Activated B cell treated with CpG ODN at 0.5 μM for 24 hours (primary cell): ENCODE measurements around the gene SMO. TPM values are rescaled to one million over a fixed set of nuclear protein-coding genes. Genes with fewer than 3 reads are reported as not detected.

ENCODE experiments used
- ATAC-seq: fragments of 200-7000 bp; cut with Tn5 transposase; one replicate; pipeline ENCODE4 v1.10.0; 2021; ENCODE audit warnings: low read depth, mild to moderate bottlenecking, moderate library complexity
- CTCF ChIA-PET: fragments of 350-600 bp; sonication (Branson Sonifier 250); formaldehyde crosslinking; loops from one replicate; lab custom pipeline; 2021; ENCODE audit warnings: antibody characterized with exemption; lab: Charles Lee
- POLR2A ChIA-PET: fragments of 350-600 bp; sonication (Branson Sonifier 250); formaldehyde crosslinking; loops from one replicate; lab custom pipeline; 2021; ENCODE audit warnings: antibody characterized with exemption; lab: Charles Lee
- DNase-seq: peaks from one replicate; pipeline ENCODE4 v3.0.0; 2022
- H3K27ac Mint-ChIP-seq: one replicate; pipeline ENCODE4 v1.8.0; 2020; ENCODE audit warnings: mixed read lengths
- H3K27me3 Mint-ChIP-seq: one replicate; pipeline ENCODE4 v1.8.0; 2021; ENCODE audit warnings: mixed read lengths
- H3K36me3 Mint-ChIP-seq: one replicate; pipeline ENCODE4 v1.8.0; 2021; ENCODE audit warnings: low read depth, mixed read lengths
- H3K4me1 Mint-ChIP-seq: one replicate; pipeline ENCODE4 v1.8.0; 2021; ENCODE audit warnings: mixed read lengths
- H3K4me3 Mint-ChIP-seq: one replicate; pipeline ENCODE4 v1.8.0; 2020; ENCODE audit warnings: mild to moderate bottlenecking, mixed read lengths
- H3K9me3 Mint-ChIP-seq: one replicate; pipeline ENCODE4 v1.8.0; 2020; ENCODE audit warnings: mixed read lengths
- CTCF ChIP-seq: fragments of 200-600 bp; IDR thresholded peaks from one replicate; pipeline ENCODE4 v1.8.0; 2022; ENCODE audit warnings: antibody characterized with exemption, mild to moderate bottlenecking
- intact Hi-C: fragments of 100-400 bp; cut with micrococcal nuclease; formaldehyde crosslinking; loops from one replicate; pipeline ENCODE4 v1.15.1; 2024
- total RNA-seq: library from RNA; stranded (reverse); gene quantifications from 2 replicates; pipeline ENCODE4 v1.2.3, GENCODE V29; 2022

SMO gene
- total RNA-seq, 1 donor from 2014 or later = 1.8 TPM

- Mint-ChIP-seq H3K4me1 (no peaks in the 10 kb centered on the region), H3K4me3 (no peak overlapping the region), H3K36me3 (peaks cover 4% of the 10 kb centered on the region), H3K27me3 (no peaks in the 10 kb centered on the region), H3K9me3 (no peaks in the 10 kb centered on the region), H3K27ac (no peak overlapping the region)
- intact Hi-C loops = no loop called here
- CTCF ChIA-PET = interaction anchor here (0.8 kb wide), 1 partner anchor 86 kb away, joined by 3 read pairs; no protein-coding TSS in a partner anchor
- POLR2A ChIA-PET = no interaction called here
- no peak for TF ChIP-seq CTCF
- ATAC-seq = no peak
- no peak for DNase-seq
These were observed 11.3 kb upstream of the SMO start for GRCh38 chr7:129176916-129177710.

GRCh38 chr7:129184981-129185670, 3.3 kb upstream of the SMO start:
- ATAC-seq (no peak), DNase-seq (no peak)
- Mint-ChIP-seq H3K9me3 (no peaks in the 10 kb centered on the region), H3K4me3 (no peak overlapping the region), H3K36me3 (peaks cover 2% of the 10 kb centered on the region), H3K4me1 (peaks cover 22% of the 10 kb centered on the region), H3K27ac (no peak overlapping the region), H3K27me3 (peaks cover 9% of the 10 kb centered on the region)
- POLR2A ChIA-PET = no interaction called here
- no peak for TF ChIP-seq CTCF
- CTCF ChIA-PET = no interaction called here
- intact Hi-C loops = no loop called here

GRCh38 chr7:129186749-129187260, 1.6 kb upstream of the SMO start:
- H3K4me1 Mint-ChIP-seq = peaks cover 22% of the 10 kb centered on the region
- no peaks in the 10 kb centered on the region for H3K9me3 Mint-ChIP-seq
- H3K4me3 Mint-ChIP-seq = no peak overlapping the region
- ChIA-PET POLR2A (no interaction called here), CTCF (no interaction called here)
- intact Hi-C loops = no loop called here
- peaks cover 14% of the 10 kb centered on the region for H3K27me3 Mint-ChIP-seq
- no peak overlapping the region for H3K27ac Mint-ChIP-seq
- TF ChIP-seq CTCF = no peak
- no peaks in the 10 kb centered on the region for H3K36me3 Mint-ChIP-seq
- ATAC-seq (no peak), DNase-seq (no peak)

GRCh38 chr7:129187681-129188371, 607 bp upstream of the SMO start:
- ATAC-seq (no peak), DNase-seq (no peak)
- Mint-ChIP-seq H3K4me3 (peak overlapping the region; percentile 85), H3K9me3 (no peaks in the 10 kb centered on the region), H3K36me3 (no peaks in the 10 kb centered on the region), H3K27ac (no peak overlapping the region), H3K4me1 (peaks cover 22% of the 10 kb centered on the region), H3K27me3 (peaks cover 23% of the 10 kb centered on the region)
- ChIA-PET POLR2A (interaction anchor here (0.7 to 1.4 kb wide), 2 partner anchors 37 to 656 kb away, joined by 4 read pairs; no protein-coding TSS in a partner anchor), CTCF (no interaction called here)
- no peak for TF ChIP-seq CTCF
- intact Hi-C loops = loop anchor here (2.0 kb wide), 2 partner anchors 19 to 23 kb away; no protein-coding TSS in a partner anchor
